Measurements from ENCODE around the gene ROS1. TPM values are rescaled to one million over a fixed set of nuclear protein-coding genes. Genes with fewer than 3 reads are reported as not detected.

The ROS1 gene
- polyA plus RNA-seq, 3 donors = not detected

DNA sequence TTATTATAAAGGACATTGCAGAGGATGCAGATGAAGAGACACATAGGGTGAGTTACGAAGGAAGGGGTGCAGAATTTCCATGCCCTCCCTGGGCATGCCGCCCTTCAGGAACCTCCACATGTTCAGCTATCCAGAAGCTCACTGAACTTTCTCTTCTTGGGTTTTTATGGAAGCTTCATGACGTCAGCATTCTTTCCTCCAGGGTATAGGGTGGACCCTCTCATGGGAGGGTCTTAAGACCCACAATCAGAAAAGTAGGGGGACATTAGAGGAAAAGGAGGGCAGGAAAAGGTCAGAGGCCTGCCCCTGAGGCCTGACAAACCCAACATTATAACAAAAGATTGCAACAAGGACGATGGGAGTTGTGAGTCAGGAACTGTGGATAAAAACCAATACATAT lies 42.1 kb upstream of the ROS1 start:
- Histone ChIP-seq H3K79me2 (ENCODE audit: insufficient read depth, low read length) (no peaks in the 10 kb centered on the region), H3K27me3 (ENCODE audit: control insufficient read depth in 2 of 2, insufficient read depth in 2 of 2, low read length in 2 of 2) (no peaks in the 10 kb centered on the region), H4K20me1 (ENCODE audit: insufficient read depth, low read length) (no peaks in the 10 kb centered on the region), H3K4me2 (replicated peaks; ENCODE audit: extremely low read depth, low read length, poor library complexity, severe bottlenecking) (no peak overlapping the region), H3K9me3 (replicated peaks in 1 of 2; ENCODE audit: control insufficient read depth in 1 of 2, insufficient read depth in 1 of 2, low read length in 2 of 2) (no peaks in the 10 kb centered on the region), H2AFZ (ENCODE audit: insufficient read depth, low read depth, low read length, poor library complexity, severe bottlenecking) (no peak overlapping the region), H3K36me3 (replicated peaks in 1 of 2; ENCODE audit: control insufficient read depth in 1 of 2, insufficient read depth in 2 of 2, low read length in 2 of 2) (no peaks in the 10 kb centered on the region), H3K27ac (ENCODE audit: low read depth in 1 of 2, low read length in 2 of 2) (no peak overlapping the region), H3K9ac (ENCODE audit: insufficient read depth, low read length, poor library complexity, severe bottlenecking) (no peak overlapping the region), H3K4me1 (ENCODE audit: control insufficient read depth in 1 of 2, insufficient read depth in 2 of 2, low read length in 2 of 2) (peaks cover 0 to 11% of the 10 kb centered on the region in 2 donors), H3K4me3 (replicated peaks in 1 of 3; ENCODE audit: low read depth in 2 of 3, low read length in 3 of 3) (no peak overlapping the region)
- H3K9me3 Mint-ChIP-seq = peaks cover 0 to 3% (median 0%) of the 10 kb centered on the region in 7 donors
- peak overlapping the region in 1 of 7 donors; percentile 79 for H3K27ac Mint-ChIP-seq
- TF ChIP-seq, protein P1, sequence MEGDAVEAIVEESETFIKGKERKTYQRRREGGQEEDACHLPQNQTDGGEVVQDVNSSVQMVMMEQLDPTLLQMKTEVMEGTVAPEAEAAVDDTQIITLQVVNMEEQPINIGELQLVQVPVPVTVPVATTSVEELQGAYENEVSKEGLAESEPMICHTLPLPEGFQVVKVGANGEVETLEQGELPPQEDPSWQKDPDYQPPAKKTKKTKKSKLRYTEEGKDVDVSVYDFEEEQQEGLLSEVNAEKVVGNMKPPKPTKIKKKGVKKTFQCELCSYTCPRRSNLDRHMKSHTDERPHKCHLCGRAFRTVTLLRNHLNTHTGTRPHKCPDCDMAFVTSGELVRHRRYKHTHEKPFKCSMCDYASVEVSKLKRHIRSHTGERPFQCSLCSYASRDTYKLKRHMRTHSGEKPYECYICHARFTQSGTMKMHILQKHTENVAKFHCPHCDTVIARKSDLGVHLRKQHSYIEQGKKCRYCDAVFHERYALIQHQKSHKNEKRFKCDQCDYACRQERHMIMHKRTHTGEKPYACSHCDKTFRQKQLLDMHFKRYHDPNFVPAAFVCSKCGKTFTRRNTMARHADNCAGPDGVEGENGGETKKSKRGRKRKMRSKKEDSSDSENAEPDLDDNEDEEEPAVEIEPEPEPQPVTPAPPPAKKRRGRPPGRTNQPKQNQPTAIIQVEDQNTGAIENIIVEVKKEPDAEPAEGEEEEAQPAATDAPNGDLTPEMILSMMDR (IDR thresholded peaks at IDR 0.05) = no peak
- H3K36me3 Mint-ChIP-seq = no peaks in the 10 kb centered on the region
- H3K4me1 Mint-ChIP-seq = peaks cover 22% of the 10 kb centered on the region
- H3K27me3 Mint-ChIP-seq (ENCODE audit: low read depth in 3 of 3) = peaks cover 0 to 6% (median 4%) of the 10 kb centered on the region in 3 donors
- intact Hi-C loops (cut with micrococcal nuclease) = no loop called here
- no CpG with 5 or more reads among the region's 4 CpGs for WGBS (ENCODE audit: insufficient coverage)
- no peak for DNase-seq
- no peak overlapping the region for H3K4me3 Mint-ChIP-seq

DNA sequence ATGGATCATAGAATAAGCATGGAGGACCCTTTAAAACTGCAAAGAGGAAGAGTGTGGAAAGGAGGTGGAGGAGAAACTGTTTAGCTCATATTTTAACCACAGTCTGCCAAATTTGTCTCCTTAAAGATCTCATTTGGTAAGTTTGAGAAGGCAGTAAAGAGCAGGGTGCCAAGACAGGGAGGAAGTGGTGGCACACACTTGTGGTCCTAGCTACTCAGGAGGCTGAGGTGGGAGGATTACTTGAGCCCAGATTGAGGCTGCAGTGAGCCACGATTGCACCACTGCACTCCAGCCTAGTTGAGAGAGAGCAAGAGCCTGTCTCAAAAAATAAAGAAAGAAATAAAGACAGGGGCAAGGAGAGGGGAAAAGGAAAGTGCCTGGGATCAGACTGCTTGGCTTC lies 39.9 kb upstream of the ROS1 start:
- no peak overlapping the region for H3K4me3 Mint-ChIP-seq
- Histone ChIP-seq H3K4me3 (replicated peaks in 1 of 3; ENCODE audit: low read depth in 2 of 3, low read length in 3 of 3) (no peak overlapping the region), H3K27me3 (ENCODE audit: control insufficient read depth in 2 of 2, insufficient read depth in 2 of 2, low read length in 2 of 2) (no peaks in the 10 kb centered on the region), H2AFZ (ENCODE audit: insufficient read depth, low read depth, low read length, poor library complexity, severe bottlenecking) (no peak overlapping the region), H3K4me1 (ENCODE audit: control insufficient read depth in 1 of 2, insufficient read depth in 2 of 2, low read length in 2 of 2) (peaks cover 0 to 11% of the 10 kb centered on the region in 2 donors), H3K79me2 (ENCODE audit: insufficient read depth, low read length) (no peaks in the 10 kb centered on the region), H4K20me1 (ENCODE audit: insufficient read depth, low read length) (no peaks in the 10 kb centered on the region), H3K27ac (ENCODE audit: low read depth in 1 of 2, low read length in 2 of 2) (no peak overlapping the region), H3K36me3 (replicated peaks in 1 of 2; ENCODE audit: control insufficient read depth in 1 of 2, insufficient read depth in 2 of 2, low read length in 2 of 2) (no peaks in the 10 kb centered on the region), H3K4me2 (replicated peaks; ENCODE audit: extremely low read depth, low read length, poor library complexity, severe bottlenecking) (no peak overlapping the region), H3K9ac (ENCODE audit: insufficient read depth, low read length, poor library complexity, severe bottlenecking) (no peak overlapping the region), H3K9me3 (replicated peaks in 1 of 2; ENCODE audit: control insufficient read depth in 1 of 2, insufficient read depth in 1 of 2, low read length in 2 of 2) (no peaks in the 10 kb centered on the region)
- peaks cover 2 to 5% (median 5%) of the 10 kb centered on the region in 3 donors for H3K27me3 Mint-ChIP-seq (ENCODE audit: low read depth in 3 of 3)
- H3K9me3 Mint-ChIP-seq = peaks cover 0 to 3% (median 0%) of the 10 kb centered on the region in 7 donors
- no peaks in the 10 kb centered on the region for H3K36me3 Mint-ChIP-seq
- TF ChIP-seq, protein P1 (IDR thresholded peaks at IDR 0.05) = no peak
- H3K27ac Mint-ChIP-seq = peak overlapping the region in 1 of 7 donors; percentile 41
- H3K4me1 Mint-ChIP-seq = peaks cover 22% of the 10 kb centered on the region
- WGBS (ENCODE audit: insufficient coverage) = no CpG with 5 or more reads among the region's 1 CpG
- no peak for DNase-seq
- intact Hi-C loops (cut with micrococcal nuclease) = no loop called here

Measured in CD14-positive monocyte (primary cell).